ENCODE results near the gene MEAK7.

The MEAK7 gene

DNA sequence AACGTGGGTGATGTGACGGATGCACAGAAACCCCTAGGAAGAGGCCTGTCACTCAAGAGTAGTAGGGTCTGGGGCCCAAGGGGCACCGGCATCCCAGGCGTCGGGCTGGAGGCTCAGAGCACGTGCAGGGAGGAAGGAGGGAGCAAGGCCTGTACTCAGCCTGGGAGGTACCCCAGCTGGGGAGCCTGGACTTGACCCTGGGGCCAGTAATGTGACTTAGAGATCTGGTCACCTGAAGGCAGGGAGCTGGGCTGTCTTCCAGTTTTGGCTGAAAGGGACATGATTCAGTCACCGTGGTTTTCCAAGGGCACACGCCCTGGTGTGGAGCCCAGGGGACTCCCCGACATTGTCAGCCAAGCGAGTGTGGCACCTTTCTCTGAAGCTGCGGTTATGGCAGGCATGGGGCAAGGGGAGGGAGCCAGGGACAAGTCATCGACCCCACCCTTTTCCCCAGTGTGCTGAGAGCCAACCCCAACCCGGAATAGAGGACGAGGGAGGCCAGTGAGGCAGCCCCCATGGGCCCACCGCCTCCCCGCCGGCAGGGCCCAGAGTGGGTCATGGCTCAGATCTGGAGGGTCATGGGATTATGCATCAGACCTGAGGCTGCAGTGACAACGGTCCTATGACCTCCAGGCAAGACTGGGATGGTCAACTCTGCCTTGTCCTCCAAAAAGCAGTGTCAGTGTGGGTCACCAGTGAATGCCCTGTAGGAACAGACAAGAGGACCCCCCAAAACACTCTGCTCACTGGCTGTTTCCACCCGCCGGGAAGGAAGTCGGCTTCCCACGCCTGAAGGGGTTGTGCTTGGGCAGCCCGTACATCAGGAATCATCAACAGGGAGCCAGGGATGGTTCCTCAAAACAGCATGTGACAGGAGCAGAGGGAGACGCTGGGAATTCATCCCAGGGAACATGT is 41.9 kb downstream of the MEAK7 start:
- DNase-seq: no peak

DNA sequence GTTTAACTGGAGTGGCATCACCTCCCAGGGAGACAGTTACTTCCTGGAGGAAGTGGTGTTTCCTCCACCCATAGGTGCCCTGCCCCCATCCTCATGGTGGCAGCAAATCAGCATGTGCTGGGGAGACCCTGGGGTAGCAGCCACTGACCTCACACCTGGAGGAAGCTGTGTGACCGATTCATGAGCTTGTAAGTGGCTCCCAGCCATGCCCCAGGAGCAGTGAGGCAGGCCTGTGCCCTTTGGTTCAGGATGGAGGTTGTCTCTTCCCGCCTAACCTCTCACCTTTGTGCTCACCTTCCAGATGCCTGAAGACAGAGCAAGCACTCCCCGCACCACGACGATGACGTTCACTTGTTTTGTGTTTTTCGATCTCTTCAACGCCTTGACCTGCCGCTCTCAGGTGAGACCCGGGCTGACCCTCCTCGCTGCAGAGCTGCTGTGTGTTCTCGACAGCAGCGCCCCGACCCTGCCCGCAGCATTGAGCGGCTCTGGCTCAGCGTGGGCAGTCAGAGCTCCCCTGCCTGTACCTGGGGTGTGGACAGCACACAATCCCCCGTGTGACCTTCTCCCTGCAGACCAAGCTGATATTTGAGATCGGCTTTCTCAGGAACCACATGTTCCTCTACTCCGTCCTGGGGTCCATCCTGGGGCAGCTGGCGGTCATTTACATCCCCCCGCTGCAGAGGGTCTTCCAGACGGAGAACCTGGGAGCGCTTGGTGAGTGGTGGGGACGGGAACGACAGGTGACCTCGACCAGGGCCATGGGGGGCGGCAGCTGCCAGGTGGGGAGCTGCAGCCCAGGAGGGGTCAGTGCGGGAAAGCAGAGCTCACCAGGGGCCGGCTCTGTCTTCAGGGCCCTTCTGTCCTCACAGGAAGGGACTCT is 42.8 kb downstream of the MEAK7 start:
- no peak for DNase-seq

DNA sequence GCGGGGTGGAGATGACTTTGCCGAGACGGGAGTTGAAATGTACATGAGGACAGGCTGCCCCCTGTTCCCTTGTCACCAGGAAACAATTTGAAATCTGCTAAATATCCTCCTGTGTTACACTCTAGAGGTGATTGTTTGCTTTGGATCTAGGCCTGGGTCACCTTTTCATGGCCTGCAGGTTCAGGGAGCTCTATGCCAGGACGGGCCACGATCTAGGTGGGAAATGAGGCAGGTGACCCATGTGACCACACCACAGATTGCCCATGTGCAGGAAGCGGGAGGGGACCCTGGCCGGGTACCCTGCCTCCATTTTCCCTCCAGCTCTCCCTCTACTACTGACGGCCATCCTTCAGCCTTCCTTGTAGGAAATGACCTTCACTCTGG is 43.4 kb downstream of the MEAK7 start:
- no peak for DNase-seq

DNA sequence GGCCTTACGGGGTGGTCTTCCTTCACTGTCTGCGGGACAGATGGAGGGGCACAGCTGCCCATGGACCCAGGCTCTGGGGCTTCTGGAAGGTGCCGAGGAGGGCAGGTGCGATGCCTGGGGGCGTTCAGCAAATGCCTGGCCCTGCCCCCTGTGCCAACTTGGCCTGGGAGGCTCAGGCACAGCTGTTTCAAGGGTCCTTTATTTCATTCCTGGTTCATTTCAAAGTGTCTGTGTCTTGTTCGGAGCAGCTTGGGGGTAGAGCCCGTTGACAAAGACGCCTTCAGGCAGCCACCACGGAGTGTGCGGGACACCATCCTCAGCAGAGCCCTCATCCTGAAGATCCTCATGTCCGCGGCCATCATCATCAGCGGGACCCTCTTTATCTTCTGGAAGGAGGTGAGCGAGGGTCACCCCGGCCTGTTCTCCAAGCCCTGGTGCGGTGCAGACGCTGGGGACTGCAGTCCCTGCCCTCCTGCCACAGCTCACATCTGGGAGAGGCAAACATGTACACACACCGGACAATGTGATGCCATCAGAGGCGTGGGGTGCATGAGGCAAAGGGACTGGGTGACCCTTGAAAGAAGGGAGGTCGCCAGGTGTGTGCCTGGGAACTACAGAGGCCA is 43.9 kb downstream of the MEAK7 start:
- DNase-seq: no peak

DNA sequence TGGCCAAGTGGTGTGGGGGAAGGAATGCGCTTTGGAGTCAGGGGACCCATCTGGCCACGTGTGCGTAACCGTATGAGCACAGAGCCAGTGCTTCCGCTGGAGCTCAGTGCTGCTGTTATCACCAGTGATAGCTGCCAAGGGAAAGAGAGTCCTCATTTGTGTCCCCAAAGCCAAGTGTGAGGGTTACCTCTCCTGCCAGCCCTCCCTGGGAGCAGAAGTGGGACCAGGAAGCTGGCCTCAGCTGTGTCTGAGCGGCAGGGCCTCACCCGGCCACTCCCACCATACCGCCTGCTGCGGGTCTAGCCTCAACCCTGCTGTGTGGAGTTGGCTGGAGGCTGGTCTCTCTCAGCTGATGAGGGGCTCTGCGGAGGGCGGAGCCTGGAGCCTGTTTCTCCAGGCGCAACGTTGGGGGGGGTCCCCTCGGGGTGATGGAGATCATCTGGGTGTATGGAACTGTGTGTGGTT is 44.5 kb downstream of the MEAK7 start:
- DNase-seq: no peak

DNA sequence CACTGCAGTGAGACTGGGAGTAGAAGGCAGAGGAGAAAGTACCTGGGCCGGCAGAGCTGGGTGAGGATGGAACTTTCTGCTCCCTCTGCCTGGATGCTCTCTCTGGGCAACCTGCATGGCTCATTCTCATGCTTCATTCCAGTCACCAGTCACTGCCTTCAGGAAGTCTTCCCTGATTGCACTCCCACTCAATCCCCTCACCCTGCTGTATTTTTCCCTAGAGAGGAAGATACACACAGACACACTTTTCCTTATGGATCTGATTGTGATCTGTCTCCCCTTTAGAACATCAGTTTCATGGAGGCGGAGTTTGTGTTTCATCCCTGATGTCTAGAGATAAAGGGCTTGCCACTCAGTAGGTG is 44.9 kb downstream of the MEAK7 start:
- DNase-seq: no peak

DNA sequence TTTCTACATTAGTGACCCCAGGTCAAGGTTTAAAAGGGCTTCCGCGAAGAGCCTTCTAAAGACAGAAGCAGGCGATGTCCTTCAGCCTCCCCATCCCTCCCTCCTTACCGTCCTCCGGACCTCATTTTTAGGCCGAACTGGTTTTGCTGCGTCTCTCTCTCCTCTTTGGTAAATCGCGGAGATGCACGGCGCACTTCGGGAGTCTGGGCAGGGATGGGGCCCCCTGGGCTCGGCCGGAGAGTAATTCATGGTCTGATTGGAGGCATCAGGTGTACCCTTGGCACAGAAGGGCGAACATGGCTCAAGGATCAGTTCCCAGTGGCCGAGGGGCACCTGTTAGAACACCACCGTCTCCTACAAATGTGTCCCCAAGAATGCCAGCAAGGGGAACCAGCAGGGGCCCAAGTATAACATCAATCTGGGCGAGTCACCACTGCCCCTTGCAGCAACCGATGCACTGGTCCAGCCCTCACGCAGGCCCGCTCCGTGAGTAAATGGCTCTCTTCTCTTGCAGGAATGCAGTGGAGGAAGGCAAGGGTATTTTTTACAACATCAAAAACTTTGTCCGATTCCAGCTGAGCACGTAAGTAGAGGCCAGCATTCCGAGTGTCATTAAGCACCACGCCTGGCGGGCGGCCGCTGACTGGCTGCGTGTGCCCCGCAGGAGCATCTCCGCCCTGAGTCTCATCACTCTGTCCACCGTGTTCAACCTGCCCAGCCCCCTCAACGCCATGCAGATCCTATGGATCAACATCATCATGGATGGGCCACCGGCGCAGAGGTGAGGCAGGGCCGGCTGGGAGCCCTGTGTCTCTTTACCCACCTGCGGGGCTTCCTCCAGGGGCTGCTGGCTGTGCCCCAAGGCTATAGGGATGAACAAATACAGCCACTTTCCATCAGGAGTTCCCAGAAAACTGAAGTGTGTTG is 45.6 kb downstream of the MEAK7 start:
- DNase-seq: no peak

DNA sequence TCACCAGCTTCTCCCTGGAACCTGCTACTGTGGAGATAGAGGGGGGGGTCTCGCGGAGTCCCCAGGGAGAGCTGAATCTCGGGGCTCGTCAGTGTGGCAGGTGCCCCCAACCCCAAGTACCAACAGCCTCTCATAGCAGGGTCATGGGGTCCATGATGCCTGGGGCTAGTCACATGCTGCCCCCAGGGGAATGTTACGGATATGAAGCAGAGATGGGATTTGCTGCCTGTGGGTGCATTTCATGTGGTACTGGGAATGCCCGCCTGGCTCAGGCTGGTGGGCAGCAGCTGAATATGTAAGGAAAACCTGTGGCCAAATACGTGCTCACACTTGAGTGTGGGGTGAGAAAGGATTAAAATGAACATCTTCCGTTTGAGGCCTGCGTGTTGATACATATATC is 49.4 kb downstream of the MEAK7 start:
- no peak for DNase-seq

All from NCI-H446 treated with DMSO at 0.1 percent for 48 hours (cell line).